ENCODE results near the gene HDAC1.

DNA sequence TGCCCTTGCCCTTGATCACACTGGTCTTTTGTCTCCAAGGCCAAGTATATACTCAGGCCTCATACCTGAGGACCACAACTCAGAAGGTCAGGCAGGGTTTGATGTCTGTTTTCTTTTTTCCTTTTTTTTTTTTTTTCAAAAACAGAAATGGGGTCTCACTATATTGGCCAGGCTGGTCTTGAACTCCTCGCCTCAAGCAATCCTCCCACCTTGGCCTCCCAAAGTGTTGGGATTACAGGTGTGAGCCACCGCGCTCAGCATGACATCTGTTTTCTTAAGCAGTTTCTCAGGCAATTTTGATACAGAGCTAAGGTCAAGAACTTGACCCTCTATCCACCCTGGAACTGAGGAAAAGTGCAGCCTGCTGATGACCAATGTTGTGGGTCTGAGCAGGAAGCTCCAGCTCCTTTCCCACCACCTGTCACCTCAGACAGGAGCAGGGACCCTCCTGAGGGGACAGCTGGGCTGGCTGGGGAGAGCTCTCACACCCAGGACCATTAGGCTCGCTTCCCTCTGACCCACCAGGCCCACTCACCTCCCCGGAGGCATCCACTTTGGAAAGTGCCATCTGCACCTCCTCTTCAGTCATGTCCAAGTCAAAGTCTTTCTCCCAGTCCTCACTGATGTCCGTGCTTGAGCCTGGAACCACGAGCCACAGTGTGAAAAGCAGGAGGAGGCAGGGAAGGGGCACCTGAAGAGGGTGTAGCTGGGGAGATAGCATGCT lies 76.2 kb downstream of the HDAC1 start:
- TF ChIP-seq ZNF274 (IDR thresholded peaks at IDR 0.05; ENCODE audit: low read depth, low read length) (no peak), YY1 (IDR thresholded peaks at IDR 0.05; ENCODE audit: insufficient read depth, insufficient read length) (no peak)

All from NT2/D1 (cell line).